Left lung (tissue), 10 donors: ENCODE data around the gene HIVEP3. TPM values are rescaled to one million over a fixed set of nuclear protein-coding genes. Genes with fewer than 3 reads are reported as not detected.
A peak's percentile ranks its signal among the peaks of the same experiment; 100 is the strongest.

ENCODE experiments used
- ATAC-seq: fragments of 200-7000 bp; cut with Tn5 transposase; one replicate; pipeline ENCODE4 v1.9.1; 2020; ENCODE audit warnings: moderate library complexity
- DNase-seq, 4 donors: peaks; one replicate each; pipeline ENCODE4 v3.0.0-alpha.2; 2013 to 2020
- H3K27ac ChIP-seq, 2 donors: fragments of 200-600 bp; sonication (generic) in 1 of 2; one replicate each; pipeline versions ENCODE4 v1.5.0 to v1.8.0; 2020 to 2021
- H3K27me3 ChIP-seq, 2 donors: fragments of 200-600 bp; sonication (generic) in 1 of 2; one replicate each; pipeline versions ENCODE4 v1.5.0 to v1.8.0; 2020 to 2021
- H3K36me3 ChIP-seq, 2 donors: fragments of 200-600 bp; sonication (generic) in 1 of 2; one replicate each; pipeline versions ENCODE4 v1.5.0 to v1.8.0; 2020 to 2021
- H3K4me1 ChIP-seq, 2 donors: fragments of 200-600 bp; one replicate each; pipeline ENCODE4 v1.8.0; 2021
- H3K4me3 ChIP-seq, 2 donors: fragments of 200-600 bp; sonication (generic) in 1 of 2; one replicate each; pipeline versions ENCODE4 v1.5.0 to v1.8.0; 2020 to 2021; ENCODE audit warnings: mild to moderate bottlenecking in 1 of 2
- H3K9me3 ChIP-seq, 2 donors: fragments of 200-600 bp; sonication (generic) in 1 of 2; one replicate each; pipeline versions ENCODE4 v1.5.0 to v1.8.0; 2020 to 2021
- intact Hi-C, 2 donors: fragments of 100-400 bp; cut with DNase I; formaldehyde crosslinking; loops; one replicate each; pipeline versions ENCODE4 v1.11.2 to v1.14.2; 2022
- polyA plus RNA-seq, 6 donors: library from polyadenylated mRNA; unstranded; fragments of 120-200 nt; gene quantifications; one replicate each; pipeline ENCODE4 v1.2.1, GENCODE V29; 2013; ENCODE audit not compliant: insufficient read length in 6 of 6
- total RNA-seq, 2 donors: library from RNA; stranded (reverse); fragmentation: NEBNext Ultra II Directional; extraction: Animal tissue kit (Norgen Biotek cat#: 25700); gene quantifications; one replicate each; pipeline ENCODE4 v1.2.1, GENCODE V29; 2021
- TF ChIP-seq, protein P1 (sequence below), 2 donors: fragments of 200-600 bp; sonication (generic) in 1 of 2; IDR thresholded peaks; one replicate each; pipeline versions ENCODE4 v1.5.0 to v1.8.0; 2021; ENCODE audit warnings: antibody characterized with exemption in 2 of 2
- donor health status: DM: no; HTN: yes; CAD: no.
- donor health status: DM: no; HTN: no; CAD: no.

HIVEP3 gene
- total and polyA plus RNA-seq, 8 donors, result 6.0 to 15.6 (median 7.4) TPM

DNA sequence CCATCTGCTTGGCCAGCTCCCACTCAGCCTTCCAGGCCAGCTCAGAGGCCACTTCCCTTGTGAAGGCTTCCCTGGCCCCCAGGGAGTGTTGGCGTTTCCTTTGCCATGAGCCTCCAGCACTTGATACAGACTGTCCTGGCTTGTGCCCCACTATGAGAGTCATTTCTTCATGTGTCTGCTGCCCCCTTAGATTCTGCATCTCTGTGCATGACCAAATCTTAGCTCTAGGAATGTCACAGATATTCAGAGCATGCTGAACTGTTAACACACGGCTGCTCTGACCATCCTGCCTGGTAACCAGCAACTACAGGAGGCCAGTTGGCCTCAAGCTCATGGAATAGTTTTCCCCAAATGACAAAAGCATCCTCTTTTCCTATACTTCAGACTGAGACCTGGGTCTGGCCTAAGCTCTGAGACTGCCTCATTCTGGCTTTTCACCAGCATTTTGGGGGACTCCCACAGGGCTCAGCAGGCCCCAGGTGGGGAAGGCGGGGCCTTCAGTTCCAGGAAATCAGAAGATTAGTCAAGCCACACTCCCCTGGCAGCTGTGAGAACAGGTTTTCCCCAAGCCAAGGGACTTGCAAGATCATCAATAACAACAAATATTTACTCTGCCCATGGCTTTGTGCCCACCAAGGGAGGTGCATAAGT is 251.6 kb downstream of the HIVEP3 start:
- peaks cover 0 to 8% of the 10 kb centered on the region in 2 donors for H3K27me3 ChIP-seq
- intact Hi-C loops, result no loop called here
- no peak overlapping the region for H3K4me3 ChIP-seq
- H3K36me3 ChIP-seq, result no peaks in the 10 kb centered on the region
- DNase-seq (no peak), ATAC-seq (no peak)
- no peaks in the 10 kb centered on the region for H3K9me3 ChIP-seq
- H3K27ac ChIP-seq, result no peak overlapping the region
- TF ChIP-seq, protein P1, sequence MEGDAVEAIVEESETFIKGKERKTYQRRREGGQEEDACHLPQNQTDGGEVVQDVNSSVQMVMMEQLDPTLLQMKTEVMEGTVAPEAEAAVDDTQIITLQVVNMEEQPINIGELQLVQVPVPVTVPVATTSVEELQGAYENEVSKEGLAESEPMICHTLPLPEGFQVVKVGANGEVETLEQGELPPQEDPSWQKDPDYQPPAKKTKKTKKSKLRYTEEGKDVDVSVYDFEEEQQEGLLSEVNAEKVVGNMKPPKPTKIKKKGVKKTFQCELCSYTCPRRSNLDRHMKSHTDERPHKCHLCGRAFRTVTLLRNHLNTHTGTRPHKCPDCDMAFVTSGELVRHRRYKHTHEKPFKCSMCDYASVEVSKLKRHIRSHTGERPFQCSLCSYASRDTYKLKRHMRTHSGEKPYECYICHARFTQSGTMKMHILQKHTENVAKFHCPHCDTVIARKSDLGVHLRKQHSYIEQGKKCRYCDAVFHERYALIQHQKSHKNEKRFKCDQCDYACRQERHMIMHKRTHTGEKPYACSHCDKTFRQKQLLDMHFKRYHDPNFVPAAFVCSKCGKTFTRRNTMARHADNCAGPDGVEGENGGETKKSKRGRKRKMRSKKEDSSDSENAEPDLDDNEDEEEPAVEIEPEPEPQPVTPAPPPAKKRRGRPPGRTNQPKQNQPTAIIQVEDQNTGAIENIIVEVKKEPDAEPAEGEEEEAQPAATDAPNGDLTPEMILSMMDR (IDR thresholded peaks at IDR 0.05), result no peak
- H3K4me1 ChIP-seq, result peaks cover 4 to 21% of the 10 kb centered on the region in 2 donors

DNA sequence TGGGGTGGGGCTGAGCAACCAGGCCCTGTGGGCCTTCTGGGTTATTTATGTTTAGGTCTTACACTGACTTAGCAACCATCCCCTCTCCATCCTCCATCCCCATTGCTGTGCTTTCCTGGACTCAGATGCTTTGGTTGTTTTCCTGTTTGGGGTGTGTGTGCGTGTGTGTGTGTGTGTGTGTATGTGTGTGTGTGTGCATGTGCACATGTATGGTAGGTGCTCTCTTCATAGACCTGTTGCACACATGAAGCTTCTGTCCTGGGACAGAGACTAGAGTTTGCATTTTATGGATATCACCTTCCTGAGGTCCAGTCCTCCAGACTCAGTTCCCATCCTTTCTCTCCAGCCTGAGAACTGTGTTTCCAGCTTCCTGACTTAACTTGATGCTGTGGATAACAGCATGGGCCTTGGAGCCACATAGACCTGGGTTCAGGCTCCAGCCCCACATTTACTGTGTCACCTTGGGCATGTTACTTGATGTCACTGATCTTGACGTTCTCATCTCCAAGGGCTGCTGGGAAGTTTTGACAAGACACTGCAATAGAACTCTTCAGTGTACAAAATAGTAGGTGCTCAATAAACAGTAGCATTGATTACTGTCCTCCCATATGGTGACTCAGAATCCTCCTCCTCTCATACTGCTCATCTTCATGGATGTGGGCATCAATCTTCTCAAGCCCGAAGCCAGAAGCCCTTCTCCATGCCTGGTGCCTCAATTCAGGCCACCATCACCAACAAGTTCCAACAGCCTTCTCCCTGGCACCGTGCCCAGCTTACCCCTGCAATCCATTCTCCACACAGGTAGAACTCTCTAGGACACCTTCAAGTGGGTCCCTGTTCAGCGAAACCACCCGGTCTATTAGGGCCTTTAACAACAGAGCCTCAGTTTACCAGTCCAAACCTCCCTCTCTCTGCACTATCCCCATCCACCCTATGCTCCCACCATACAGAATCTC is 252.5 kb downstream of the HIVEP3 start:
- TF ChIP-seq, protein P1 (IDR thresholded peaks at IDR 0.05), result no peak
- intact Hi-C loops, result no loop called here
- DNase-seq (no peak), ATAC-seq (no peak)
- no peak overlapping the region for H3K4me3 ChIP-seq
- H3K9me3 ChIP-seq, result no peaks in the 10 kb centered on the region
- H3K4me1 ChIP-seq, result peaks cover 9 to 24% of the 10 kb centered on the region in 2 donors
- no peak overlapping the region for H3K27ac ChIP-seq
- H3K36me3 ChIP-seq, result no peaks in the 10 kb centered on the region
- peaks cover 0 to 15% of the 10 kb centered on the region in 2 donors for H3K27me3 ChIP-seq

DNA sequence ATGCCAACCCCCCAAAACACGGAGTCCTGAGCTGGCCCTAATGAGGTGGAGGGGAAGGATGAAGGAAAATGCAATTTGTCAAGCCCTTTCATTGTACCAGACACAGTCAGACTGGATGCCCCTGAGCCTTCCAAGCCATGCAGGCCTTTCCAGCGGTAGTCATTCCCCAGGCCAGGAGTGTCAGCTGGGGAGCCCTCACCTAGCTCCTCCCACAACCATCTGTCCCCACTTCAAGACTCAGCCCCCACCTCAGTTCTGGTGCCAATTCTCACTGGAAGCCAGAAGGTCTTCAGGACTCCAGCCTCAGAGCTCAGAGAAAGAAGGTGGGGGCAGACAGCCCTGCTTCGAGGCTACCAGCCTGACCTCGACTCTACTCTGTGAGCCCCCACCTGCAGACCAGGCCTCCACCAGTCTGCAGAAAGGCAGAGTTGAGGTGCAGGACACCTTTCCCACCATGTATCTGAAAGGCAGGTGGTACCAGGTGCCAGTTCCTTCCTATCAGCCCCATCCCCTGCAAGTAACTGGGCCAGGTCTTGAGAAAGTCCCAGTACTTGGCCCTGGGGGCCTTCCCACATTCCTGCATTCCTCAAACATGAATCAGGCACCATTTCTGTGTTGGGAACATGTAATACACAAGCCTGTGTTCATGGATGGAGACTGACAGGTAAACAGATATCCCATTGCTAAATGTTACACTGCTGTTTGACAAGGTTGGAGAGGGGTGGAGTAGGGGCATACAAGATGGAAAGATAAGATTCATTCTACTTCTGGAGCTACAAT is 253.7 kb downstream of the HIVEP3 start:
- peak; percentile 32 for ATAC-seq
- intact Hi-C loops, result no loop called here
- peak overlapping the region in 1 of 2 donors; percentile 33 for H3K27ac ChIP-seq
- no peaks in the 10 kb centered on the region for H3K36me3 ChIP-seq
- peaks cover 0 to 18% of the 10 kb centered on the region in 2 donors for H3K27me3 ChIP-seq
- no peak for DNase-seq
- peaks cover 17 to 32% of the 10 kb centered on the region in 2 donors for H3K4me1 ChIP-seq
- no peak overlapping the region for H3K4me3 ChIP-seq
- no peaks in the 10 kb centered on the region for H3K9me3 ChIP-seq
- TF ChIP-seq, protein P1 (IDR thresholded peaks at IDR 0.05), result no peak

DNA sequence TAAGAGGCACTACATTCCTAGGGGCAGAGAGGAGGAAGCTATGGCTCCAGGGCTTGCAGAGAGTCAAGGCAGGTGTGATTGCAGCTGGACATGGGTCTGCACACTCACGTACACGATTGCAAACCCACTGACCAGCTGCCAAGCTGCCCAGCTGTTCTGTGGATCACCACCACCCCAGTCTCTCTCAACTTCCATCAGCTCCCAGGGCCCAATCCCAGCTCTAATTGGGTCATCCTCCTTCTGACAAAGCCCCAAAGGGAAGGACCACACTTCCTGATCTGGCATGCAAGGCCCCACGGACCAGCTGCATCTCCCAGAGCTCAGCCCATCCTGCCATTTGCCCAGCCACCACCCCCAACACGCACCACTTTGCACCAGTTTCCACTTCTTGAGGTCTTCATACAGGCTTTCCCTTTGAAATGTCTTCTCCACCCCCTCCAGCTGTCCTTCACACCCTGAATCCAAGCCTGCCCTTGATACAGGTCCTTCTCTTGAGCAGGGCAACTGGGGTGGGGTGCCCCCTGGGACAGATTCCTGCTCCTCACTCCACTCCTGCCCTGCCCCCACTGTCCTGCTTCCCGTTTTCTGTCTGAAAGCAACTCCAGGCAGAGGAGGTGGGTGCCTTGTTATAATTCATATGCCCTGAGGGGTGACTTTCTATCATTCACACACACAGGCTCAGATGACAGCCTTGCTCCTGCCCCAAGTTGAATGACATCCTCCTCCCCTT is 254.9 kb downstream of the HIVEP3 start:
- H3K9me3 ChIP-seq, result no peaks in the 10 kb centered on the region
- no peak for DNase-seq
- no peak for ATAC-seq
- intact Hi-C loops, result no loop called here
- H3K27ac ChIP-seq, result peak overlapping the region in 1 of 2 donors; percentile 92
- H3K4me3 ChIP-seq, result no peak overlapping the region
- TF ChIP-seq, protein P1 (IDR thresholded peaks at IDR 0.05), result no peak
- peaks cover 0 to 18% of the 10 kb centered on the region in 2 donors for H3K27me3 ChIP-seq
- H3K4me1 ChIP-seq, result peaks cover 17 to 40% of the 10 kb centered on the region in 2 donors
- H3K36me3 ChIP-seq, result no peaks in the 10 kb centered on the region
